Medulla oblongata (tissue), 1 donor: ENCODE measurements around the gene NEURL1.
A peak's percentile ranks its signal among the peaks of the same experiment; 100 is the strongest.
"Not testable (repeated sequence)": the region's sequence is repeated elsewhere in the genome, so short reads cannot be mapped to it uniquely, and the experiment has no call there.

Experiments used
- DNase-seq: peaks from one replicate; pipeline ENCODE4 v3.0.0-alpha.2; 2015; ENCODE audit errors: extremely low spot score

The NEURL1 gene

GRCh38 chr10:103513380-103514060, 20.0 kb downstream of the NEURL1 start:
- DNase-seq: no peak

GRCh38 chr10:103514244-103514643, 20.7 kb downstream of the NEURL1 start:
- DNase-seq: no peak

- no peak for DNase-seq
Measured at GRCh38 chr10:103517234-103518085, 24.0 kb downstream of the NEURL1 start.

- DNase-seq: no peak
Measured at GRCh38 chr10:103519798-103520197, 26.3 kb downstream of the NEURL1 start.

- not testable (repeated sequence) for DNase-seq
Measured at GRCh38 chr10:103522006-103522405, 28.5 kb downstream of the NEURL1 start.

GRCh38 chr10:103523683-103524082, 30.2 kb downstream of the NEURL1 start:
- DNase-seq: no peak

- DNase-seq: no peak
Measured at GRCh38 chr10:103525901-103526300, 32.4 kb downstream of the NEURL1 start.

GRCh38 chr10:103527476-103527875, 34.0 kb downstream of the NEURL1 start:
- not testable (repeated sequence) for DNase-seq

GRCh38 chr10:103528549-103528948, 35.0 kb downstream of the NEURL1 start:
- DNase-seq: no peak

GRCh38 chr10:103529539-103529938, 36.0 kb downstream of the NEURL1 start:
- no peak for DNase-seq

GRCh38 chr10:103533827-103534226, 40.3 kb downstream of the NEURL1 start:
- no peak for DNase-seq

GRCh38 chr10:103534621-103535498, 41.4 kb downstream of the NEURL1 start:
- DNase-seq: no peak

- DNase-seq: no peak
Measured at GRCh38 chr10:103535595-103535994, 42.1 kb downstream of the NEURL1 start.

GRCh38 chr10:103539751-103540150, 46.2 kb downstream of the NEURL1 start:
- no peak for DNase-seq

- no peak for DNase-seq
Measured at GRCh38 chr10:103540722-103541121, 47.2 kb downstream of the NEURL1 start.

GRCh38 chr10:103541616-103542015, 48.1 kb downstream of the NEURL1 start:
- no peak for DNase-seq

GRCh38 chr10:103542764-103543616, 49.5 kb downstream of the NEURL1 start:
- DNase-seq: peak; percentile 48

GRCh38 chr10:103543617-103544525, 50.4 kb downstream of the NEURL1 start:
- DNase-seq: no peak

GRCh38 chr10:103544657-103545310, 51.3 kb downstream of the NEURL1 start:
- no peak for DNase-seq

GRCh38 chr10:103545366-103545765, 51.9 kb downstream of the NEURL1 start:
- no peak for DNase-seq
